ENCODE data around the gene OR8I2.
"Not testable (repeated sequence)": the region's sequence is repeated elsewhere in the genome, so short reads cannot be mapped to it uniquely, and the experiment has no call there.

Gene OR8I2

DNA sequence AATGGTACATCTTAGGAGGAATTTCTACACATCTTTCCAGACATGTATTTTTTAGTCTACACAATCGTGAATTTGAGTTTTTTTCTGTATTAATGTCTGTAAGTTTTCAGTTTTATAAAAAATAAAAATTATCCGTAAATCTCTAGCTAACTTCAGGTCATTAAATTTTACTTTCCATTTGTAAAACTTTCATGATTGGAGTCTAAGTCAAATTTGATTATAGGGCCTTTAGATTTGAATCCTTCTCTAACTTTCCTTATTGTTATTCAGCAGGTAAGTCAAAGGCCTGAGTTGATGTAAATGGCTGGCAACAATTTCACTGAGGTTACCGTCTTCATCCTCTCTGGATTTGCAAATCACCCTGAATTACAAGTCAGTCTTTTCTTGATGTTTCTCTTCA, at the start of gene OR8I2:
TSS of gene OR8I2 (plus strand) at position 301 of the 400 bp plus-strand sequence. CDS start at position 301, 0 bp downstream.
- DNase-seq = no peak

GRCh38 chr11:56045538-56045937, 47.6 kb upstream of the OR8I2 start:
- DNase-seq = no peak

GRCh38 chr11:56048480-56048879, 44.6 kb upstream of the OR8I2 start:
- no peak for DNase-seq

GRCh38 chr11:56049487-56049886, 43.6 kb upstream of the OR8I2 start:
- DNase-seq = no peak

DNA sequence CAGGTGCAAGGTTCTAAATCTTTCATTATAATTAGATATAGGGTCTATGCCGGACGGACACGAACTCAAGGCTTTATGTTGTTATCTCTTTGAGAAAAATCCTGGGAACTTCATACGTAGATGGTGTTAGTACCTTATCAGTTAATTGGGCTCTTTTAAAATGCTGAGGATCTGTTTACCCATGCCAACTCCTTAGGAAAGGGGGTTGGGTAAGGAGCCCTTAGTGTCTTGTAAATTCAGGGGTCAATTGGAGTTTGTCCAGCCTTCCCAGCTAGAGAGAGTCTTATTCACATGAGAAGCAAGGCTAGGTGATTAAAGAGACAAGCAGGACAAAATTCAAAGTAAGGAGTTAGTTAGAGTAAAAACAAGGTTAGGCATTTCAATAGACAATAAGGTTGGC, 36.7 kb upstream of the OR8I2 start:
- not testable (repeated sequence) for DNase-seq

DNA sequence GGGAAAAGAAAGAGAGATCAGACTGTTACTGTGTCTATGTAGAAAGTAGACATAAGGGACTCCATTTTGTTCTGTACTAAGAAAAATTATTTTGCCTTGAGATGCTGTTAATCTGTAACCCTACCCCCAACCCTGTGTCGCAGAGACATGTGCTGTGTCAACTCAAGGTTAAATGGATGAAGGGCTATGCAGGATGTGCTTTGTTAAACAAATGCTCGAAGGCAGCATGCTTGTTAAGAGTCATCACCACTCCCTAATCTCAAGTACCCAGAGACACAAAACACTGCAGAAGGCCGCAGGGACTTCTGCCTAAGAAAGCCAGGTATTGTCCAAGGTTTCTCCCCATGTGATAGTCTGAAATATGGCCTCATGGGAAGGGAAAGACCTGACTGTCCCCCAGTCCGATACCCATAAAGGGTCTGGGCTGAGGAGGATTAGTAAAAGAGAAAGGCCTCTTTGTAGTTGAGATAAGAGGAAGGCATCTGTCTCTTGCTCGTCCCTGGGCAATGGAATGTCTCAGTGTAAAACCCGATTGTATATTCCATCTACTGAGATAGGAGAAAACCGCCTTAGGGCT, 35.4 kb upstream of the OR8I2 start:
- not testable (repeated sequence) for DNase-seq

GRCh38 chr11:56058260-56058780, 34.8 kb upstream of the OR8I2 start:
- DNase-seq = not testable (repeated sequence)

DNA sequence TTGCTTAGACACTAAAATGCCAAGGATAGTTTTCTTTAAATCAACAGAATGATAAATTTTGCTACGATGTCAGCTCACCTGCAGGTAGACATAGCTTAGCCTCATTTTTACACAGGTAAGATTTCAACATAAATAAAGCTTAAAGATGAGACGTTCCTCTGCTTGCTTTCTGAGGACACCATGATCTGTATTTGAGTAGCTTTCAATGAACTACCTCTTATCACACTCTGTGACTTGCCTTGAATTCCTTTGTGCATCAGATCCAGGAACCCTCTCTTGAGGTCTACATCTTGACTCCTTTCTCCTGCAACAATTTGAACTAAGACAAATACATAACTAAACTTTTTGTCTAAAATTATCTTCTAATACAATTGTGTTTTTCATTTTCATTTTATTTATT, 26.1 kb upstream of the OR8I2 start:
- no peak for DNase-seq

DNA sequence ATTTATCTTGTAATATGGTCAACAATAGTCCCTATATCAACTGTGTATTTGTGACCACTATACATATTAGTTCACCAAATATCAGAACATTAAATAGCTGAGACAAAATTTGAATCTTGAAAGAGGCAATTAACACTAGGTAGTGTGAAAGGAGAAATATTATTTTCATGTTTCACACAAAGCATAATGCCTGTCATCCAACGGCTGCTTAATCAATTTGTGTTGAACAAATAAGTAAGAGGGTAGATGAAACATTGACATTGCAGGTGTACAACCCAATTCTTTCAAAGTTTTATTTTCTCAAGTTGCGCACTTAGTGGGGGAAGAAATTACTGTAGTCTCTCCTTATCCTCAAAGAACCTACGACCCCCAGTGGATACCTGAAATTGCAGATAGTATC, 3.4 kb upstream of the OR8I2 start:
- DNase-seq = no peak

DNA sequence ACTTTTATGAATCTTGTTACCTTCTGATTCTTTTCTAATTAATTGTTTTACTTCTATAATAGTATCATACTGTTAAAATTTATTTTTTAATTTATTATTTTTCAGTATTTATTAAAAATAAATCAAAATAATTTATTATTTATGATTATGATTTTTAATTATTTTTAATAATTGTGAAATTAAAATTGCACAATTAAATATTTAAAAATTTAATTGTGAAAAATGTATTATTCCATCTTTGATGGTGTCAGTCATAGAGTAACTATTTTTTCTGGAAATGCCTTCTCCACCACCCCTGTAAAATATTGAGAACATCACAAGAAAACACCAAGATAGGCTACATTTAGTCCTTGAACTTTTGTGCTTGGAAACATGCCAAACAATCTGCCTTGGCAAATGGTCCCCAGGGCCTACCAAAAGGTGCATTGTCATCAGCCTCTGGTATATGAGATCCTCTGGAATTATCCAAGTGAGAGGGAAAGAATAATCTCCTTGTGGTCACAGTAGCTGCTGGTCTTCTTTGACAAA, 10.2 kb downstream of the OR8I2 start, which contains the start of gene OR8H2:
TSS of gene OR8H2 (plus strand) at position 478 of the 528 bp plus-strand sequence. CDS start 1,356 bp downstream, outside the sequence.
- DNase-seq = no peak

GRCh38 chr11:56122073-56122472, 29.0 kb downstream of the OR8I2 start, which contains the start of gene OR8H3:
TSS of gene OR8H3 (plus strand) at chr11:56122373. CDS start at chr11:56122373, 0 bp downstream.
- no peak for DNase-seq

- no peak for DNase-seq
These were observed 47.1 kb downstream of the OR8I2 start, which contains the start of gene OR8J3 for GRCh38 chr11:56140151-56140661. TSS of gene OR8J3 (minus strand) at chr11:56140201. CDS start at chr11:56137718, 2,483 bp downstream.

GRCh38 chr11:56143681-56144080, 50.6 kb downstream of the OR8I2 start:
- not testable (repeated sequence) for DNase-seq
